ENCODE results near the gene OXCT2.

- TF ChIP-seq EZH2 (IDR thresholded peaks at IDR 0.05; ENCODE audit: low read length) = no peak
- TF ChIP-seq CTCF (optimal IDR thresholded peaks at IDR 0.05 in 1 of 3, IDR thresholded peaks at IDR 0.05 in 1 of 3, conservative IDR thresholded peaks at IDR 0.05 in 1 of 3; ENCODE audit: extremely low read depth in 1 of 3, insufficient read depth in 2 of 3, low read length in 3 of 3) = no peak
These were observed 6.2 kb upstream of the OXCT2 start for GRCh38 chr1:39777306-39777705.

Data from keratinocyte (primary cell).